Breast epithelium (tissue), 3 donors: ENCODE data around the gene NRL.

Experiments used
- POLR2A ChIP-seq: fragments of 450-650 bp; IDR thresholded peaks from one replicate; pipeline ENCODE4 v1.6.1; 2016; ENCODE audit warnings: antibody characterized with exemption, mild to moderate bottlenecking, moderate library complexity
- TF ChIP-seq, protein P1 (sequence below), 3 donors: fragments of 450-650 bp; IDR thresholded peaks; one replicate each; pipeline ENCODE4 v1.5.1; 2016 to 2017; ENCODE audit warnings: antibody characterized with exemption in 3 of 3, mild to moderate bottlenecking in 3 of 3, moderate library complexity in 3 of 3

DNA sequence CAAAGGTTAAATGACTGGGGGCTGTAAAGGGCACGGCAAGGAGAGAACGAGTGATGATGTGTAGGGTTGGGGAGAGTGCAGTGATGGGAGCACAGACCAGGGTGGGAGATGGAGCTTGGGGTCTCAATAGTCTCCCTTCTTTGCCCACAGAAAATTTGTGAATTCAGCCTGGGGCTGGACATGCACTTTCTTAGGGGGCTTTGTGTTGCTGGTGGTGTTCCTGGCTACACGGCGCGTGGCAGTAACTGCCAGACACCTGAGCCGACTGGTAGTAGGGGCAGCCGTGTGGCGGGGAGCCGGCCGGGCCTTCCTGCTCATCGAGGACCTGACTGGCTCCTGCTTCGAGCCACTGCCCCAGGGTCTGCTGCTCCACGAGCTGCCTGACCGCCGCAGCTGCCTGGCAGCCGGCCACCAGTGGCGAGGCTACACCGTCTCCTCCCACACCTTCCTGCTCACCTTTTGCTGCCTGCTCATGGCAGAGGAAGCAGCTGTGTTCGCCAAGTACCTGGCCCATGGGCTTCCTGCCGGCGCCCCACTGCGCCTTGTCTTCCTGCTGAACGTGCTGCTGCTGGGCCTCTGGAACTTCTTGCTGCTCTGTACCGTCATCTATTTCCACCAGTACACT, 17.4 kb upstream of the NRL start:
- TF ChIP-seq, protein P1, sequence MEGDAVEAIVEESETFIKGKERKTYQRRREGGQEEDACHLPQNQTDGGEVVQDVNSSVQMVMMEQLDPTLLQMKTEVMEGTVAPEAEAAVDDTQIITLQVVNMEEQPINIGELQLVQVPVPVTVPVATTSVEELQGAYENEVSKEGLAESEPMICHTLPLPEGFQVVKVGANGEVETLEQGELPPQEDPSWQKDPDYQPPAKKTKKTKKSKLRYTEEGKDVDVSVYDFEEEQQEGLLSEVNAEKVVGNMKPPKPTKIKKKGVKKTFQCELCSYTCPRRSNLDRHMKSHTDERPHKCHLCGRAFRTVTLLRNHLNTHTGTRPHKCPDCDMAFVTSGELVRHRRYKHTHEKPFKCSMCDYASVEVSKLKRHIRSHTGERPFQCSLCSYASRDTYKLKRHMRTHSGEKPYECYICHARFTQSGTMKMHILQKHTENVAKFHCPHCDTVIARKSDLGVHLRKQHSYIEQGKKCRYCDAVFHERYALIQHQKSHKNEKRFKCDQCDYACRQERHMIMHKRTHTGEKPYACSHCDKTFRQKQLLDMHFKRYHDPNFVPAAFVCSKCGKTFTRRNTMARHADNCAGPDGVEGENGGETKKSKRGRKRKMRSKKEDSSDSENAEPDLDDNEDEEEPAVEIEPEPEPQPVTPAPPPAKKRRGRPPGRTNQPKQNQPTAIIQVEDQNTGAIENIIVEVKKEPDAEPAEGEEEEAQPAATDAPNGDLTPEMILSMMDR (IDR thresholded peaks at IDR 0.05) = no peak
- TF ChIP-seq POLR2A = no peak
